Progenitor cell of endocrine pancreas (in vitro differentiated cells): ENCODE measurements around the gene RBMS1. TPM values are rescaled to one million over a fixed set of nuclear protein-coding genes. Genes with fewer than 3 reads are reported as not detected.

ENCODE experiments used
- DNase-seq: peaks from one replicate; pipeline ENCODE4 v3.0.0; 2021; ENCODE audit warnings: low spot score; ENCODE audit not compliant: unreplicated experiment
- H3K27ac Mint-ChIP-seq: 2 replicates; pipeline ENCODE4 v1.8.0; 2021; ENCODE audit warnings: mild to moderate bottlenecking, moderate library complexity, mixed read lengths
- H3K27me3 Mint-ChIP-seq: 2 replicates; pipeline ENCODE4 v1.8.0; 2021; ENCODE audit warnings: mixed read lengths
- H3K36me3 Mint-ChIP-seq: 2 replicates; pipeline ENCODE4 v1.8.0; 2022; ENCODE audit warnings: mixed read lengths; ENCODE audit not compliant: insufficient read depth
- H3K4me1 Mint-ChIP-seq: 2 replicates; pipeline ENCODE4 v1.8.0; 2021; ENCODE audit warnings: low read depth, mixed read lengths
- H3K4me3 Mint-ChIP-seq: 2 replicates; pipeline ENCODE4 v1.8.0; 2021; ENCODE audit warnings: low read depth, mild to moderate bottlenecking, moderate library complexity, mixed read lengths
- H3K9me3 Mint-ChIP-seq: 2 replicates; pipeline ENCODE4 v1.8.0; 2021; ENCODE audit warnings: low read depth, mixed read lengths
- CTCF ChIP-seq: fragments of 200-600 bp; sonication (generic); IDR thresholded peaks from one replicate; pipeline ENCODE4 v1.5.0; 2021; ENCODE audit warnings: antibody characterized with exemption, mild to moderate bottlenecking; ENCODE audit not compliant: unreplicated experiment
- total RNA-seq: library from RNA; stranded (reverse); gene quantifications from 2 replicates; pipeline ENCODE4 v1.2.1, GENCODE V29; 2021

The RBMS1 gene
- total RNA-seq, 1 donor from 2014 or later: 59.8 TPM

GRCh38 chr2:160242893-160243564 is 250.6 kb downstream of the RBMS1 start:
- peaks cover 16% of the 10 kb centered on the region for H3K4me1 Mint-ChIP-seq
- H3K4me3 Mint-ChIP-seq: no peak overlapping the region
- H3K27me3 Mint-ChIP-seq: peaks cover 3% of the 10 kb centered on the region
- no peak overlapping the region for H3K27ac Mint-ChIP-seq
- no peak for TF ChIP-seq CTCF
- no peaks in the 10 kb centered on the region for H3K36me3 Mint-ChIP-seq
- no peaks in the 10 kb centered on the region for H3K9me3 Mint-ChIP-seq
- no peak for DNase-seq

GRCh38 chr2:160241251-160242137 is 252.1 kb downstream of the RBMS1 start:
- peaks cover 3% of the 10 kb centered on the region for H3K27me3 Mint-ChIP-seq
- H3K4me3 Mint-ChIP-seq: no peak overlapping the region
- no peaks in the 10 kb centered on the region for H3K36me3 Mint-ChIP-seq
- DNase-seq: no peak
- no peaks in the 10 kb centered on the region for H3K9me3 Mint-ChIP-seq
- peak overlapping the region; percentile 27 for H3K27ac Mint-ChIP-seq
- H3K4me1 Mint-ChIP-seq: peaks cover 16% of the 10 kb centered on the region
- no peak for TF ChIP-seq CTCF

GRCh38 chr2:160239436-160239835 is 254.2 kb downstream of the RBMS1 start:
- Mint-ChIP-seq H3K4me3 (no peak overlapping the region), H3K36me3 (no peaks in the 10 kb centered on the region), H3K27me3 (peaks cover 3% of the 10 kb centered on the region), H3K4me1 (peaks cover 9% of the 10 kb centered on the region), H3K27ac (no peak overlapping the region), H3K9me3 (no peaks in the 10 kb centered on the region)
- DNase-seq: no peak
- no peak for TF ChIP-seq CTCF

- TF ChIP-seq CTCF: no peak
- Mint-ChIP-seq H3K4me3 (no peak overlapping the region), H3K4me1 (peaks cover 9% of the 10 kb centered on the region), H3K27ac (no peak overlapping the region), H3K9me3 (no peaks in the 10 kb centered on the region), H3K36me3 (no peaks in the 10 kb centered on the region), H3K27me3 (peaks cover 3% of the 10 kb centered on the region)
- DNase-seq: no peak
These were observed 255.2 kb downstream of the RBMS1 start for GRCh38 chr2:160238392-160238791.

GRCh38 chr2:160232905-160233475 is 260.6 kb downstream of the RBMS1 start:
- no peak for TF ChIP-seq CTCF
- Mint-ChIP-seq H3K9me3 (no peaks in the 10 kb centered on the region), H3K4me3 (no peak overlapping the region), H3K27ac (no peak overlapping the region), H3K27me3 (no peaks in the 10 kb centered on the region), H3K36me3 (no peaks in the 10 kb centered on the region), H3K4me1 (peaks cover 18% of the 10 kb centered on the region)
- no peak for DNase-seq
